ENCODE measurements around the gene GPR39.

DNA sequence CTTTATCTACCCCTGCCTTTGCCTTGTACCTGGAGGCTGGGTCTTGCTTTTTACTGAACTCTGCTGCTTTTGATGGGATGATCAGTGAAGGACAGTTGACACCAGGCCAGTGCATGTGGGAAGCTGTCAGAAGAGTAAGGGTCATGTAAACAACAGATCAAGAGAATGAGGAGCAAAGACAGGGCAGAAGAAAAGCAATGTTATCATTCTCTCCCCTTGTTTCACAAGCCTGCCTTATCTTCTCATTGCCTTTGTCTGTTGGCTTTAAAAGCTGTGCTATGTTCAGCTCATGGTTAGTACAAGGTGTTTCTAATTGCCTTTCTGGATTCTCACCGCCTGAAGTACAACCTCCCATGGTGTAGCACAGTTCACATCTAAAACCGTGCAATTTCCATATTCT lies 225.8 kb downstream of the GPR39 start:
- TF ChIP-seq, protein P1, sequence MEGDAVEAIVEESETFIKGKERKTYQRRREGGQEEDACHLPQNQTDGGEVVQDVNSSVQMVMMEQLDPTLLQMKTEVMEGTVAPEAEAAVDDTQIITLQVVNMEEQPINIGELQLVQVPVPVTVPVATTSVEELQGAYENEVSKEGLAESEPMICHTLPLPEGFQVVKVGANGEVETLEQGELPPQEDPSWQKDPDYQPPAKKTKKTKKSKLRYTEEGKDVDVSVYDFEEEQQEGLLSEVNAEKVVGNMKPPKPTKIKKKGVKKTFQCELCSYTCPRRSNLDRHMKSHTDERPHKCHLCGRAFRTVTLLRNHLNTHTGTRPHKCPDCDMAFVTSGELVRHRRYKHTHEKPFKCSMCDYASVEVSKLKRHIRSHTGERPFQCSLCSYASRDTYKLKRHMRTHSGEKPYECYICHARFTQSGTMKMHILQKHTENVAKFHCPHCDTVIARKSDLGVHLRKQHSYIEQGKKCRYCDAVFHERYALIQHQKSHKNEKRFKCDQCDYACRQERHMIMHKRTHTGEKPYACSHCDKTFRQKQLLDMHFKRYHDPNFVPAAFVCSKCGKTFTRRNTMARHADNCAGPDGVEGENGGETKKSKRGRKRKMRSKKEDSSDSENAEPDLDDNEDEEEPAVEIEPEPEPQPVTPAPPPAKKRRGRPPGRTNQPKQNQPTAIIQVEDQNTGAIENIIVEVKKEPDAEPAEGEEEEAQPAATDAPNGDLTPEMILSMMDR (IDR thresholded peaks at IDR 0.05; ENCODE audit: low read length): no peak
- TF ChIP-seq EZH2 (optimal IDR thresholded peaks at IDR 0.05; ENCODE audit: low read depth, low read length) (no peak), EZH2phosphoT487 (IDR thresholded peaks at IDR 0.05; ENCODE audit: low read length) (no peak)
